Lung (tissue), 12 donors: ENCODE measurements around the gene BEST4. TPM values are rescaled to one million over a fixed set of nuclear protein-coding genes. Genes with fewer than 3 reads are reported as not detected.

ENCODE experiments used
- ATAC-seq: fragments of 200-7000 bp; cut with Tn5 transposase; one replicate; pipeline ENCODE4 v1.9.1; 2020; ENCODE audit warnings: moderate number of reproducible peaks; ENCODE audit not compliant: insufficient read depth, low FRiP score
- DNase-seq, 3 donors: peaks; one replicate each; pipeline ENCODE4 v3.0.0-alpha.2; 2013 to 2017
- H3K27ac ChIP-seq, 2 donors: one replicate each; pipeline ENCODE4 v1.5.1; 2013; ENCODE audit warnings: mild to moderate bottlenecking in 2 of 2, moderate library complexity in 2 of 2, control low read depth in 1 of 2, inconsistent platforms in 1 of 2, low read depth in 1 of 2, low read length in 1 of 2
- H3K27me3 ChIP-seq, 3 donors: one replicate each; pipeline ENCODE4 v1.5.1; 2013; ENCODE audit warnings: low read length in 2 of 3; ENCODE audit not compliant: control insufficient read depth in 3 of 3, insufficient read depth in 3 of 3
- H3K36me3 ChIP-seq, 4 donors: one replicate each; pipeline ENCODE4 v1.5.1; 2013; ENCODE audit warnings: low read length in 4 of 4, mild to moderate bottlenecking in 1 of 4, moderate library complexity in 1 of 4; ENCODE audit not compliant: control insufficient read depth in 4 of 4, insufficient read depth in 4 of 4
- H3K4me1 ChIP-seq, 5 donors: one replicate each; pipeline ENCODE4 v1.5.1; 2013; ENCODE audit warnings: low read length in 5 of 5, mild to moderate bottlenecking in 2 of 5, moderate library complexity in 1 of 5; ENCODE audit not compliant: control insufficient read depth in 5 of 5, insufficient read depth in 5 of 5
- H3K4me3 ChIP-seq: one replicate; pipeline ENCODE4 v1.5.1; 2013; ENCODE audit warnings: mild to moderate bottlenecking, control low read depth, moderate library complexity
- H3K9ac ChIP-seq, 2 donors: one replicate each; pipeline ENCODE4 v1.5.1; 2013; ENCODE audit warnings: low read length in 2 of 2, control low read depth in 1 of 2; ENCODE audit not compliant: insufficient read depth in 1 of 2
- H3K9me3 ChIP-seq, 4 donors: one replicate each; pipeline ENCODE4 v1.5.1; 2013; ENCODE audit warnings: low read length in 3 of 4, mild to moderate bottlenecking in 1 of 4, moderate library complexity in 1 of 4; ENCODE audit not compliant: control insufficient read depth in 4 of 4, insufficient read depth in 3 of 4
- CTCF ChIP-seq: IDR thresholded peaks from 2 replicates; pipeline ENCODE4 v1.5.1; 2012; ENCODE audit warnings: mild to moderate bottlenecking; ENCODE audit errors: control extremely low read depth, extremely low read depth
- WGBS, 2 donors: extraction: QIAGEN DNeasy Blood & Tissue Kit; methylation state at CpG; one replicate each; pipeline ENCODE4 v1.1.7; 2013; 5-methylcytosine and 5-hydroxymethylcytosine counted together
- polyA plus RNA-seq, 2 donors: library from polyadenylated mRNA; stranded (reverse); fragments of 200-250 nt; gene quantifications; one replicate each; pipeline ENCODE4 v1.2.1, GENCODE V29; 2013
- total RNA-seq, 2 donors: library from RNA; depleted of rRNA in 1 of 2; stranded (reverse); fragments of >200 nt in 1 of 2; gene quantifications; one replicate each; pipeline ENCODE4 v1.2.1, GENCODE V29; 2014 to 2021
- donor health status: control.
- donor health status: control.
- donor health status: Bipolar disorder and iron deficiency.
- donor health status: healthy.
- donor health status: DM: yes; HTN: yes; CAD: no.

BEST4 gene
- total and polyA plus RNA-seq, 4 donors, result 0.23 to 1.4 (median 0.56) TPM

- no peak for TF ChIP-seq CTCF
- DNase-seq, result no peak
- no peak for ATAC-seq
- Histone ChIP-seq H3K27ac (peak overlapping the region in 1 of 2 donors; percentile 72), H3K27me3 (no peaks in the 10 kb centered on the region), H3K4me3 (peak overlapping the region; percentile 38), H3K36me3 (peaks cover 2 to 39% (median 10%) of the 10 kb centered on the region in 4 donors), H3K4me1 (peaks cover 7 to 41% (median 14%) of the 10 kb centered on the region in 5 donors), H3K9ac (no peak overlapping the region), H3K9me3 (no peaks in the 10 kb centered on the region)
- WGBS, 2 donors, result 83 to 92% methylated on average over 13 of the region's 13 CpGs
These were observed 14.5 kb upstream of the BEST4 start for GRCh38 chr1:44802306-44803061.

DNA sequence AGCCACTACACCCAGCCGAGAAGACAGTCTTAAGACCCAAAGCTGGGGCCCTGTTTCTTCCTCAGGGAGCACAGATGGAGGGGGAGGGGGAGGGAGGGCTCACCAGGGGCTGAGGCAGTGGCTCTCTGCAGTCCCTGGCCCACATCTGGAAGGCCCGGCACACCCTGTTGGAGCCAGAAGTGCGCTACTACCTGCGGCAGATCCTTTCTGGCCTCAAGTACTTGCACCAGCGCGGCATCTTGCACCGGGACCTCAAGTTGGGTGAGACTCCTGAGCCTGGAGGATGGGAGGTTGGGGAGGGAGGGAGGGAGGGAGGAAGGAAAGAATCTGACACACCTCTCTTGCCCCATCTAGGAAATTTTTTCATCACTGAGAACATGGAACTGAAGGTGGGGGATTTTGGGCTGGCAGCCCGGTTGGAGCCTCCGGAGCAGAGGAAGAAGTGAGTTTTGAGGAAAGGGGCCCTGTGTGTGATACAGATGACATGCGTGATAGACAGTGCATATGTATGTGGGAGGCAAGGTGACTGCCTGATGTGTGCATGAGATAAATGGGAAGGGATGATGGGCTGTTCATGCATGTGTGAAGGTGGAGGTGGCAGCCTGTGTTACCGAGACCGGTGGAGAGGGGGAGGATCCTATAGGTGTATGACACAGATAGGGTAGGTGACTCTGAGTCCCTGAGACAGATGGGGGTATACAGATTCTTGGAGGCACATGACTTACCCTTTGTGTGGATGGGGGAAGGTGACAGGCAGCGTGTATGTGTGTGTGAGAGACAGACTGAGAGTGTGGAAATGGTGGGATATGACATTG is 13.7 kb upstream of the BEST4 start:
- H3K36me3 ChIP-seq, result peaks cover 2 to 39% (median 10%) of the 10 kb centered on the region in 4 donors
- H3K9ac ChIP-seq, result no peak overlapping the region
- no peak for DNase-seq
- H3K4me3 ChIP-seq, result peak overlapping the region; percentile 55
- ATAC-seq, result no peak
- H3K27ac ChIP-seq, result peak overlapping the region in 1 of 2 donors; percentile 72
- TF ChIP-seq CTCF, result no peak
- WGBS, 2 donors, result 44 to 56% methylated on average over 13 of the region's 13 CpGs
- H3K9me3 ChIP-seq, result no peaks in the 10 kb centered on the region
- H3K4me1 ChIP-seq, result peaks cover under 1 to 36% (median 7%) of the 10 kb centered on the region in 5 donors
- no peaks in the 10 kb centered on the region for H3K27me3 ChIP-seq

GRCh38 chr1:44799770-44800584 is 12.0 kb upstream of the BEST4 start, which contains the start of gene PLK3:
Gene PLK3 (plus strand): TSS chr1:44800377. CDS start chr1:44800464, 87 bp downstream.
- Histone ChIP-seq H3K9ac (peak within 1 kb of the TSS; percentile 4 to 55), H3K27me3 (no peaks in the 10 kb centered on the region), H3K9me3 (no peaks in the 10 kb centered on the region), H3K4me3 (peak within 1 kb of the TSS; percentile 68), H3K36me3 (peaks cover 0 to 22% (median 10%) of the 10 kb centered on the region in 4 donors), H3K27ac (peak within 1 kb of the TSS; percentile 94 to 97), H3K4me1 (peaks cover 0 to 23% (median 5%) of the 10 kb centered on the region in 5 donors)
- WGBS, 2 donors, result 0% methylated on average over 54 to 79 of the region's 79 CpGs
- DNase-seq (peak; percentile 98), ATAC-seq (peak; percentile 93)
- peak; percentile 92 for TF ChIP-seq CTCF
